CD14-positive monocyte (primary cell): Measurements from ENCODE around the gene CACNA1G. TPM values are rescaled to one million over a fixed set of nuclear protein-coding genes. Genes with fewer than 3 reads are reported as not detected.

ENCODE experiments used
- DNase-seq, 3 donors: peaks; one replicate each; pipeline ENCODE4 v3.0.0-alpha.2; 2011 to 2022
- H2AFZ ChIP-seq: 2 replicates; pipeline ENCODE4 v1.6.0; 2012; ENCODE audit warnings: mild to moderate bottlenecking, low read depth, low read length, inconsistent platforms; ENCODE audit not compliant: insufficient read depth, poor library complexity, severe bottlenecking
- H3K27ac ChIP-seq, 2 donors: 1 replicate in 1 of 2; 2 replicates in 1 of 2; pipeline ENCODE4 v1.5.1; 2012 to 2013; ENCODE audit warnings: low read length in 2 of 2, control low read depth in 1 of 2, inconsistent platforms in 1 of 2, low read depth in 1 of 2, mild to moderate bottlenecking in 1 of 2
- H3K27me3 ChIP-seq, 2 donors: one replicate each; pipeline versions ENCODE4 v1.6.0 to v1.6.1; 2011 to 2013; ENCODE audit warnings: low read length in 2 of 2; ENCODE audit not compliant: control insufficient read depth in 2 of 2, insufficient read depth in 2 of 2
- H3K36me3 ChIP-seq, 2 donors: replicated peaks in 1 of 2; 1 replicate in 1 of 2; 2 replicates in 1 of 2; pipeline versions ENCODE4 v1.5.1 to v1.6.1; 2012 to 2013; ENCODE audit warnings: low read length in 2 of 2, control low read depth in 1 of 2, inconsistent platforms in 1 of 2, mild to moderate bottlenecking in 1 of 2; ENCODE audit not compliant: insufficient read depth in 2 of 2, control insufficient read depth in 1 of 2
- H3K4me1 ChIP-seq, 2 donors: 1 replicate in 1 of 2; 2 replicates in 1 of 2; pipeline versions ENCODE4 v1.5.1 to v1.6.1; 2012 to 2013; ENCODE audit warnings: low read length in 2 of 2, control low read depth in 1 of 2, inconsistent platforms in 1 of 2, mild to moderate bottlenecking in 1 of 2, moderate library complexity in 1 of 2; ENCODE audit not compliant: insufficient read depth in 2 of 2, control insufficient read depth in 1 of 2
- H3K4me2 ChIP-seq: replicated peaks from 2 replicates; pipeline ENCODE3; 2012; ENCODE audit warnings: low read length, moderate library complexity, mild to moderate bottlenecking; ENCODE audit not compliant: poor library complexity, severe bottlenecking; ENCODE audit errors: extremely low read depth
- H3K4me3 ChIP-seq, 3 experiments: fragments of 200-600 bp in 1 of 3; sonication (generic) in 1 of 3; replicated peaks in 1 of 3; 1 replicate in 2 of 3; 2 replicates in 1 of 3; pipeline ENCODE4 v1.5.1; 2011 to 2013; ENCODE audit warnings: low read length in 3 of 3, mild to moderate bottlenecking in 3 of 3, control low read depth in 2 of 3, low read depth in 2 of 3, inconsistent platforms in 1 of 3, moderate library complexity in 1 of 3
- H3K79me2 ChIP-seq: 2 replicates; pipeline ENCODE4 v1.6.0; 2012; ENCODE audit warnings: mild to moderate bottlenecking, control low read depth, inconsistent platforms, low read length, moderate library complexity; ENCODE audit not compliant: insufficient read depth
- H3K9ac ChIP-seq: 2 replicates; pipeline ENCODE4 v1.6.0; 2017; ENCODE audit warnings: low read length, mild to moderate bottlenecking; ENCODE audit not compliant: insufficient read depth, poor library complexity, severe bottlenecking
- H3K9me3 ChIP-seq, 2 donors: replicated peaks in 1 of 2; 1 replicate in 1 of 2; 2 replicates in 1 of 2; pipeline versions ENCODE4 v1.5.1 to v1.6.1; 2012 to 2013; ENCODE audit warnings: low read length in 2 of 2, control low read depth in 1 of 2; ENCODE audit not compliant: control insufficient read depth in 1 of 2, insufficient read depth in 1 of 2
- H4K20me1 ChIP-seq: 2 replicates; pipeline ENCODE4 v1.6.0; 2012; ENCODE audit warnings: mild to moderate bottlenecking, low read length, control low read depth, moderate library complexity; ENCODE audit not compliant: insufficient read depth
- H3K27ac Mint-ChIP-seq, 7 donors: one replicate each; pipeline ENCODE4 v1.8.0; 2020; ENCODE audit warnings: mild to moderate bottlenecking in 7 of 7, mixed read lengths in 7 of 7, moderate library complexity in 6 of 7, inconsistent platforms in 2 of 7
- H3K27me3 Mint-ChIP-seq, 3 donors: one replicate each; pipeline ENCODE4 v1.8.0; 2021 to 2022; ENCODE audit warnings: low read depth in 3 of 3, mild to moderate bottlenecking in 3 of 3, mixed read lengths in 3 of 3, moderate library complexity in 3 of 3, inconsistent platforms in 1 of 3
- H3K36me3 Mint-ChIP-seq, 2 donors: one replicate each; pipeline ENCODE4 v1.8.0; 2020; ENCODE audit warnings: mixed read lengths in 2 of 2, inconsistent platforms in 1 of 2, mild to moderate bottlenecking in 1 of 2
- H3K4me1 Mint-ChIP-seq: one replicate; pipeline ENCODE4 v1.8.0; 2020; ENCODE audit warnings: mild to moderate bottlenecking, mixed read lengths
- H3K4me3 Mint-ChIP-seq, 2 donors: one replicate each; pipeline ENCODE4 v1.8.0; 2020; ENCODE audit warnings: mild to moderate bottlenecking in 2 of 2, mixed read lengths in 2 of 2, moderate library complexity in 1 of 2
- H3K9me3 Mint-ChIP-seq, 7 donors: one replicate each; pipeline ENCODE4 v1.8.0; 2020 to 2022; ENCODE audit warnings: mixed read lengths in 7 of 7, mild to moderate bottlenecking in 6 of 7, moderate library complexity in 6 of 7, inconsistent platforms in 2 of 7
- CTCF ChIP-seq: fragments of 200-600 bp; IDR thresholded peaks from one replicate; pipeline ENCODE4 v1.8.0; 2022; ENCODE audit warnings: antibody characterized with exemption, mild to moderate bottlenecking
- WGBS: methylation state at CpG from one replicate; pipeline ENCODE4 v1.1.5; 2013; ENCODE audit warnings: missing lambda C conversion rate; ENCODE audit not compliant: insufficient coverage; 5-methylcytosine and 5-hydroxymethylcytosine counted together
- intact Hi-C, 2 donors: fragments of 100-400 bp; cut with micrococcal nuclease; formaldehyde crosslinking; loops; one replicate each; pipeline versions ENCODE4 v1.15.0 to v1.15.1; 2023
- polyA plus RNA-seq, 3 donors: library from polyadenylated mRNA; depleted of rRNA in 1 of 3; unstranded in 2 of 3; stranded (reverse) in 1 of 3; fragments of 300-500 nt in 2 of 3; fragments of >200 nt in 1 of 3; fragmentation: Illumina TruSeq in 2 of 3; gene quantifications; 1 replicate in 2 of 3; 2 replicates in 1 of 3; pipeline ENCODE4 v1.2.3, GENCODE V29; 2012 to 2021

The CACNA1G gene
- polyA plus RNA-seq, 3 donors: 0.03 TPM; not detected in 2

- no peaks in the 10 kb centered on the region for H3K9me3 ChIP-seq
- Mint-ChIP-seq H3K36me3 (peaks cover 2 to 9% of the 10 kb centered on the region in 2 donors), H3K4me3 (peak overlapping the region; percentile 74 to 85), H3K9me3 (no peaks in the 10 kb centered on the region), H3K27ac (peak overlapping the region; percentile 82 to 97 (median 95)), H3K27me3 (peaks cover 0 to 10% (median 2%) of the 10 kb centered on the region in 3 donors), H3K4me1 (peaks cover 46% of the 10 kb centered on the region)
- H3K27me3 ChIP-seq: no peaks in the 10 kb centered on the region
- intact Hi-C loops: no loop called here
- H3K4me1 ChIP-seq: peaks cover 32 to 45% of the 10 kb centered on the region in 2 donors
- no peaks in the 10 kb centered on the region for H3K36me3 ChIP-seq
- DNase-seq: peak in 1 of 3 donors; percentile 37
- peak overlapping the region in 1 of 3 experiments; percentile 51 for H3K4me3 ChIP-seq
- no peaks in the 10 kb centered on the region for H3K79me2 ChIP-seq
- peak overlapping the region; percentile 82 to 87 for H3K27ac ChIP-seq
- peak overlapping the region; percentile 59 for H3K4me2 ChIP-seq
- H2AFZ ChIP-seq: peak overlapping the region; percentile 80
- no peaks in the 10 kb centered on the region for H4K20me1 ChIP-seq
- 18% methylated on average over 8 of the region's 10 CpGs for WGBS
- H3K9ac ChIP-seq: peak overlapping the region; percentile 55
- TF ChIP-seq CTCF: no peak
These were observed 100.4 kb downstream of the CACNA1G start for GRCh38 chr17:50660887-50661345.

DNA sequence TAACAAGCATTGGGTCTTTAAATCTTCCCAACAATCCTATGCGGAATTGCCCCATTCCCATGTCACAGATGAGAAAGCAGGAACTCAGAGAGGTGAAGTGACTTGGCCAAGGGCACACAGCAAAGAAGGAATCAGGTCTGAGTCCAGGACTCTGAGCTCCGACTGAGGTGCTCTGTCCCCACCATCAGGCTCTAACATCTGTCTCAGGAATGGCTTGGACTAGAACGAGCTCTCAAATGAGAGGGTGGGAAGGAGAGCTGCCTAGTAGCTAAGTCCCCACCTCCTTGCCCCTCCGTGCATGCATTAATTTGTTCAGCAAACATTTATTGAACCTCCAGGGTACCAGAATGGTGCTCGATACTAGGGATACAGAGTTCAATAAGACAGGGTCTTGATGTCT, 100.8 kb downstream of the CACNA1G start:
- Histone ChIP-seq H3K4me3 (peak overlapping the region in 1 of 3 experiments; percentile 51), H3K27ac (peak overlapping the region; percentile 82 to 87), H3K4me2 (peak overlapping the region; percentile 59), H4K20me1 (no peaks in the 10 kb centered on the region), H2AFZ (no peak overlapping the region), H3K9me3 (no peaks in the 10 kb centered on the region), H3K79me2 (no peaks in the 10 kb centered on the region), H3K36me3 (no peaks in the 10 kb centered on the region), H3K9ac (peak overlapping the region; percentile 55), H3K27me3 (no peaks in the 10 kb centered on the region), H3K4me1 (peaks cover 32 to 45% of the 10 kb centered on the region in 2 donors)
- Mint-ChIP-seq H3K9me3 (no peaks in the 10 kb centered on the region), H3K27ac (peak overlapping the region; percentile 82 to 97 (median 95)), H3K27me3 (peaks cover 0 to 10% (median 2%) of the 10 kb centered on the region in 3 donors), H3K36me3 (peaks cover 2 to 9% of the 10 kb centered on the region in 2 donors), H3K4me1 (peaks cover 46% of the 10 kb centered on the region), H3K4me3 (peak overlapping the region; percentile 74 to 85)
- intact Hi-C loops: no loop called here
- no peak for TF ChIP-seq CTCF
- WGBS: 73% methylated on average over 2 of the region's 5 CpGs
- no peak for DNase-seq
